Measurements from ENCODE around the gene MAGEB5. TPM values are rescaled to one million over a fixed set of nuclear protein-coding genes. Genes with fewer than 3 reads are reported as not detected.
"Not testable (repeated sequence)": the region's sequence is repeated elsewhere in the genome, so short reads cannot be mapped to it uniquely, and the experiment has no call there.

The MAGEB5 gene
- not detected for total RNA-seq (2021; fragmentation: NEBNext Ultra II Directional; extraction: Animal tissue kit (Norgen Biotek cat#: 25700))
- long read RNA-seq: 0 reads

DNA sequence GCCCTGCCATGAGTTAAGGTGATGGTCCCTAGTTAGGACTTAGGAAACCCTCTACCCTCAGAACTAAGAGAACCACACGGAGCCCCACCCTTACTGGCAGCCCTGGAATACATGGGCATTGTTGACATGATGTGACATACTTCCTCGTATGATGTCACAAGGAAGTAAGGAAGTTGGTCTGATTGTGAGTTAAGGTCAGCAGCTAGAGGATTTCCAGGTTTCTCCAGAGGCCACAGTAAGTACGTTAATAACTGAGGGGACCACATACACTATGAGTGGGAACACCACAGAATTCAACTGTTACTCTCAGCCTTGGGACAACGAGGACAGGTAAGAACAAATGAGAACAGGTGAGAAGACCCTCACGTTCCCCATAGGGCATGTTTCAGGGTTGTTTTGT lies at the start of gene MAGEB5:
Gene MAGEB5, plus strand, starts transcription at position 301 of the 400 bp plus-strand sequence. CDS start 1,133 bp downstream, outside the sequence.
- peaks cover 12% of the 10 kb centered on the region for H3K9me3 Mint-ChIP-seq
- TF ChIP-seq CTCF (IDR thresholded peaks at IDR 0.05): no peak
- no peak within 1 kb of the TSS for H3K4me3 Mint-ChIP-seq
- no peaks in the 10 kb centered on the region for H3K27me3 Mint-ChIP-seq (ENCODE audit: insufficient read depth)
- no peaks in the 10 kb centered on the region for H3K4me1 Mint-ChIP-seq (ENCODE audit: low read depth)
- H3K36me3 Mint-ChIP-seq (ENCODE audit: low read depth): no peaks in the 10 kb centered on the region
- no peak for DNase-seq
- H3K27ac Mint-ChIP-seq: no peak within 1 kb of the TSS

- Mint-ChIP-seq H3K36me3 (ENCODE audit: low read depth) (no peaks in the 10 kb centered on the region), H3K4me1 (ENCODE audit: low read depth) (no peaks in the 10 kb centered on the region), H3K4me3 (no peak within 1 kb of the TSS), H3K27me3 (ENCODE audit: insufficient read depth) (no peaks in the 10 kb centered on the region), H3K9me3 (peaks cover 5% of the 10 kb centered on the region), H3K27ac (no peak within 1 kb of the TSS)
- DNase-seq: no peak
- TF ChIP-seq CTCF (IDR thresholded peaks at IDR 0.05): no peak
These were observed 23.8 kb upstream of the MAGEB5 start, which contains the start of gene MAGEB6 for GRCh38 chrX:26192204-26192603. Gene MAGEB6 (plus strand): TSS chrX:26192440. CDS start chrX:26193847, 1,407 bp downstream.

GRCh38 chrX:26203561-26203960 lies 12.4 kb upstream of the MAGEB5 start:
- no peak for DNase-seq
- H3K27me3 Mint-ChIP-seq (ENCODE audit: insufficient read depth): no peaks in the 10 kb centered on the region
- no peak overlapping the region for H3K27ac Mint-ChIP-seq
- H3K9me3 Mint-ChIP-seq: peaks cover 13% of the 10 kb centered on the region
- H3K4me1 Mint-ChIP-seq (ENCODE audit: low read depth): no peaks in the 10 kb centered on the region
- H3K36me3 Mint-ChIP-seq (ENCODE audit: low read depth): no peaks in the 10 kb centered on the region
- H3K4me3 Mint-ChIP-seq: no peak overlapping the region
- TF ChIP-seq CTCF (IDR thresholded peaks at IDR 0.05): no peak

DNA sequence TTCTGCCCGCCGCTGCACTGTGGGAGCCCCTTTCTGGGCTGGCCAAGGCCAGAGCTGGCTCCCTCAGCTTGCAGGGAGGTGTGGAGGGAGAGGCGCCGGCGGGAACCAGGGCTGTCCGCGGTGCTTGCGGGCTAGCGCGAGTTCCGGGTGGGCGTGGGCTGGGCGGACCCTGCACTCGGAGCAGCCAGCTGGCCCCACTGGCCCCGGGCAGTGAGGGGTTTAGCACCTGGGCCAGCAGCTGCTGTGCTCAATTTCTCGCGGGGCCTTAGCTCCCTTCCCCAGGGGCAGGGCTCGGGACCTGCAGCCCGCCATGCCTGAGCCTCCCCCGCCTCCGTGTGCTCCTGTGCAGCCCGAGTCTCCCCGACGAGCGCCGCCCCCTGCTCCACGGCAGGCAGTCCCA lies 11.3 kb upstream of the MAGEB5 start:
- H3K27ac Mint-ChIP-seq; H3K9me3 Mint-ChIP-seq; H3K27me3 Mint-ChIP-seq (ENCODE audit: insufficient read depth); DNase-seq; H3K4me1 Mint-ChIP-seq (ENCODE audit: low read depth); H3K36me3 Mint-ChIP-seq (ENCODE audit: low read depth); H3K4me3 Mint-ChIP-seq: not testable (repeated sequence)

GRCh38 chrX:26208012-26208411 lies 8.0 kb upstream of the MAGEB5 start:
- no peaks in the 10 kb centered on the region for H3K27me3 Mint-ChIP-seq (ENCODE audit: insufficient read depth)
- H3K36me3 Mint-ChIP-seq (ENCODE audit: low read depth): no peaks in the 10 kb centered on the region
- H3K4me3 Mint-ChIP-seq: no peak overlapping the region
- H3K9me3 Mint-ChIP-seq: peaks cover under 1% of the 10 kb centered on the region; the same call in 1 of the 2 replicates
- no peak overlapping the region for H3K27ac Mint-ChIP-seq
- no peak for TF ChIP-seq CTCF (IDR thresholded peaks at IDR 0.05)
- DNase-seq: no peak
- no peaks in the 10 kb centered on the region for H3K4me1 Mint-ChIP-seq (ENCODE audit: low read depth)

- Mint-ChIP-seq H3K36me3 (ENCODE audit: low read depth) (no peaks in the 10 kb centered on the region), H3K4me1 (ENCODE audit: low read depth) (no peaks in the 10 kb centered on the region), H3K27ac (no peak overlapping the region), H3K9me3 (peaks cover 15% of the 10 kb centered on the region), H3K27me3 (ENCODE audit: insufficient read depth) (no peaks in the 10 kb centered on the region), H3K4me3 (no peak overlapping the region)
- no peak for TF ChIP-seq CTCF (IDR thresholded peaks at IDR 0.05)
- DNase-seq: no peak
These were observed 3.4 kb downstream of the MAGEB5 start for GRCh38 chrX:26219351-26219750.
